Suprapubic skin (tissue), 4 donors: ENCODE data around the gene CAMTA1. TPM values are rescaled to one million over a fixed set of nuclear protein-coding genes. Genes with fewer than 3 reads are reported as not detected.

Experiments used
- DNase-seq, 2 donors: peaks; one replicate each; pipeline ENCODE4 v3.0.0-alpha.2; 2019; ENCODE audit warnings: low spot score in 2 of 2
- H3K27ac ChIP-seq: fragments of 200-600 bp; sonication (generic); one replicate; pipeline ENCODE4 v1.5.1; 2019
- H3K27me3 ChIP-seq: fragments of 200-600 bp; sonication (generic); one replicate; pipeline ENCODE4 v1.5.1; 2019
- H3K36me3 ChIP-seq: fragments of 200-600 bp; sonication (generic); one replicate; pipeline ENCODE4 v1.5.1; 2019
- H3K4me1 ChIP-seq: fragments of 200-600 bp; sonication (generic); one replicate; pipeline ENCODE4 v1.5.1; 2019
- H3K4me3 ChIP-seq: fragments of 200-600 bp; sonication (generic); one replicate; pipeline ENCODE4 v1.5.1; 2019; ENCODE audit warnings: mild to moderate bottlenecking
- H3K9me3 ChIP-seq: fragments of 200-600 bp; sonication (generic); one replicate; pipeline ENCODE4 v1.5.1; 2019
- CTCF ChIP-seq, 2 donors: fragments of 200-600 bp in 1 of 2; fragments of 450-650 bp in 1 of 2; sonication (generic) in 1 of 2; IDR thresholded peaks; one replicate each; pipeline ENCODE4 v1.5.1; 2016 to 2019; ENCODE audit warnings: antibody characterized with exemption in 2 of 2, mild to moderate bottlenecking in 1 of 2, moderate library complexity in 1 of 2
- EP300 ChIP-seq: sonication (generic); formaldehyde crosslinking; IDR thresholded peaks from one replicate; pipeline ENCODE4 v1.6.1; 2017; ENCODE audit warnings: antibody characterized with exemption
- POLR2A ChIP-seq, 2 donors: fragments of 450-650 bp; IDR thresholded peaks; one replicate each; pipeline ENCODE4 v1.6.1; 2017; ENCODE audit warnings: antibody characterized with exemption in 2 of 2, mild to moderate bottlenecking in 2 of 2, moderate library complexity in 2 of 2
- POLR2AphosphoS5 ChIP-seq, 3 donors: sonication (generic); formaldehyde crosslinking; IDR thresholded peaks; one replicate each; pipeline ENCODE4 v1.6.1; 2017; ENCODE audit warnings: antibody characterized with exemption in 3 of 3
- WGBS: methylation state at CpG from one replicate; pipeline ENCODE4 v1.1.5; 2018; 5-methylcytosine and 5-hydroxymethylcytosine counted together
- total RNA-seq, 4 donors: library from RNA; depleted of rRNA; stranded (reverse); fragments of >200 nt; gene quantifications; one replicate each; pipeline ENCODE4 v1.1.0, GENCODE V29; 2016

Gene CAMTA1
- total RNA-seq, 4 donors from 2014 or later: 40.4 to 54.1 (median 46.6) TPM

GRCh38 chr1:7442036-7442435 is 656.8 kb downstream of the CAMTA1 start:
- no peak for DNase-seq

GRCh38 chr1:7442918-7443317 is 657.7 kb downstream of the CAMTA1 start:
- Histone ChIP-seq H3K4me1 (no peaks in the 10 kb centered on the region), H3K9me3 (no peaks in the 10 kb centered on the region), H3K27ac (no peak overlapping the region), H3K27me3 (no peaks in the 10 kb centered on the region), H3K4me3 (no peak overlapping the region), H3K36me3 (no peaks in the 10 kb centered on the region)
- DNase-seq: no peak
- WGBS: 89% methylated on average over 6 of the region's 6 CpGs
- TF ChIP-seq POLR2A (IDR thresholded peaks at IDR 0.05): no peak
- no peak for TF ChIP-seq EP300
- no peak for TF ChIP-seq POLR2AphosphoS5 (IDR thresholded peaks at IDR 0.05)
- TF ChIP-seq CTCF (IDR thresholded peaks at IDR 0.05): no peak

More at GRCh38 chr1:7442036-7442435, 656.8 kb downstream of the CAMTA1 start:
- no peaks in the 10 kb centered on the region for H3K9me3 ChIP-seq
- WGBS: 94% methylated on average over 9 of the region's 9 CpGs
- no peaks in the 10 kb centered on the region for H3K27me3 ChIP-seq
- H3K4me1 ChIP-seq: no peaks in the 10 kb centered on the region
- no peak overlapping the region for H3K27ac ChIP-seq
- H3K4me3 ChIP-seq: no peak overlapping the region
- H3K36me3 ChIP-seq: no peaks in the 10 kb centered on the region
- no peak for TF ChIP-seq POLR2AphosphoS5 (IDR thresholded peaks at IDR 0.05)
- no peak for TF ChIP-seq POLR2A (IDR thresholded peaks at IDR 0.05)
- no peak for TF ChIP-seq EP300
- TF ChIP-seq CTCF (IDR thresholded peaks at IDR 0.05): no peak

- WGBS: 56% methylated on average over 4 of the region's 4 CpGs
- H3K27me3 ChIP-seq: no peaks in the 10 kb centered on the region
- TF ChIP-seq CTCF (IDR thresholded peaks at IDR 0.05) (no peak), POLR2A (IDR thresholded peaks at IDR 0.05) (no peak), POLR2AphosphoS5 (IDR thresholded peaks at IDR 0.05) (no peak), EP300 (no peak)
- H3K9me3 ChIP-seq: no peaks in the 10 kb centered on the region
- H3K27ac ChIP-seq: no peak overlapping the region
- no peaks in the 10 kb centered on the region for H3K36me3 ChIP-seq
- no peak for DNase-seq
- no peaks in the 10 kb centered on the region for H3K4me1 ChIP-seq
- H3K4me3 ChIP-seq: no peak overlapping the region
Observed at GRCh38 chr1:7444363-7444762, 659.1 kb downstream of the CAMTA1 start.

- no peak overlapping the region for H3K4me3 ChIP-seq
- no peaks in the 10 kb centered on the region for H3K36me3 ChIP-seq
- no peak for DNase-seq
- H3K27ac ChIP-seq: no peak overlapping the region
- no peaks in the 10 kb centered on the region for H3K4me1 ChIP-seq
- no peaks in the 10 kb centered on the region for H3K27me3 ChIP-seq
- 78% methylated on average over 9 of the region's 9 CpGs for WGBS
- TF ChIP-seq EP300 (no peak), CTCF (IDR thresholded peaks at IDR 0.05) (no peak), POLR2A (IDR thresholded peaks at IDR 0.05) (no peak), POLR2AphosphoS5 (IDR thresholded peaks at IDR 0.05) (no peak)
- H3K9me3 ChIP-seq: no peaks in the 10 kb centered on the region
Observed at GRCh38 chr1:7447093-7447492, 661.8 kb downstream of the CAMTA1 start.

GRCh38 chr1:7447736-7448135 is 662.5 kb downstream of the CAMTA1 start:
- Histone ChIP-seq H3K9me3 (no peaks in the 10 kb centered on the region), H3K4me1 (no peaks in the 10 kb centered on the region), H3K36me3 (no peaks in the 10 kb centered on the region), H3K27ac (no peak overlapping the region), H3K27me3 (no peaks in the 10 kb centered on the region), H3K4me3 (no peak overlapping the region)
- 100% methylated on average over 1 of the region's 6 CpGs for WGBS
- no peak for DNase-seq
- TF ChIP-seq POLR2AphosphoS5 (IDR thresholded peaks at IDR 0.05): no peak
- no peak for TF ChIP-seq CTCF (IDR thresholded peaks at IDR 0.05)
- no peak for TF ChIP-seq POLR2A (IDR thresholded peaks at IDR 0.05)
- no peak for TF ChIP-seq EP300
